Activated gamma-delta T cell treated with anti-CD3 and anti-CD28 coated beads, Interleukin-2, amount 50 U/mL, for 16 hours (primary cell): ENCODE data around the gene OMG.
A peak's percentile ranks its signal among the peaks of the same experiment; 100 is the strongest.
"Not testable (repeated sequence)": the region's sequence is repeated elsewhere in the genome, so short reads cannot be mapped to it uniquely, and the experiment has no call there.

Experiments
- DNase-seq: peaks from one replicate; pipeline ENCODE4 v3.0.0-alpha.2; 2020; ENCODE audit warnings: low read depth

The OMG gene

GRCh38 chr17:31297090-31297489 is at the start of gene OMG:
OMG (minus strand) TSS chr17:31297239; CDS start chr17:31296331, 908 bp downstream.
- DNase-seq, result no peak

- not testable (repeated sequence) for DNase-seq
These were observed 48.2 kb upstream of the OMG start for GRCh38 chr17:31345191-31345747.

GRCh38 chr17:31339906-31340661 is 43.0 kb upstream of the OMG start:
- DNase-seq, result no peak

- DNase-seq, result no peak
These were observed 32.2 kb upstream of the OMG start for GRCh38 chr17:31329221-31329620.

- DNase-seq, result no peak
These were observed 31.1 kb upstream of the OMG start for GRCh38 chr17:31328160-31328535.

- DNase-seq, result no peak
These were observed 30.6 kb upstream of the OMG start for GRCh38 chr17:31327534-31328159.

GRCh38 chr17:31323551-31323950 is 26.5 kb upstream of the OMG start:
- DNase-seq, result no peak

- no peak for DNase-seq
These were observed 24.9 kb upstream of the OMG start for GRCh38 chr17:31321966-31322365.

- DNase-seq, result peak; percentile 65
These were observed 24.4 kb upstream of the OMG start, which contains the start of gene EVI2A for GRCh38 chr17:31321481-31321880. EVI2A (minus strand) TSS chr17:31321622; CDS start chr17:31319013, 2,609 bp downstream.

GRCh38 chr17:31320791-31321190 is 23.8 kb upstream of the OMG start:
- DNase-seq, result no peak

GRCh38 chr17:31320241-31320640 is 23.2 kb upstream of the OMG start:
- DNase-seq, result no peak

- DNase-seq, result no peak
These were observed 22.0 kb upstream of the OMG start for GRCh38 chr17:31318851-31319661.

- DNase-seq, result peak; percentile 28
These were observed 21.3 kb upstream of the OMG start for GRCh38 chr17:31318298-31318801.

GRCh38 chr17:31314782-31315100 is 17.7 kb upstream of the OMG start:
- DNase-seq, result no peak

- no peak for DNase-seq
These were observed 17.1 kb upstream of the OMG start, which contains the start of gene EVI2B for GRCh38 chr17:31313982-31314781. EVI2B (minus strand) TSS chr17:31314054; CDS start chr17:31305609, 8,445 bp downstream.

GRCh38 chr17:31312223-31312622 is 15.2 kb upstream of the OMG start:
- not testable (repeated sequence) for DNase-seq

- no peak for DNase-seq
These were observed 14.5 kb upstream of the OMG start for GRCh38 chr17:31311526-31311925.

GRCh38 chr17:31310886-31311285 is 13.8 kb upstream of the OMG start:
- DNase-seq, result no peak

GRCh38 chr17:31310260-31310659 is 13.2 kb upstream of the OMG start:
- peak; percentile 42 for DNase-seq

GRCh38 chr17:31309556-31309955 is 12.5 kb upstream of the OMG start:
- DNase-seq, result no peak
